WTC11 (cell line): Measurements from ENCODE around the gene DOCK1. TPM values are rescaled to one million over a fixed set of nuclear protein-coding genes. Genes with fewer than 3 reads are reported as not detected.
A peak's percentile ranks its signal among the peaks of the same experiment; 100 is the strongest.

Experiments
- ATAC-seq: fragments of 200-7000 bp; cut with Tn5 transposase; 2 replicates; pipeline ENCODE4 v1.10.0; 2021; ENCODE audit warnings: mild to moderate bottlenecking, moderate library complexity
- CTCF ChIA-PET: fragments of 300-600 bp; sonication (Branson Sonifier 250); formaldehyde crosslinking; loops from one replicate; lab custom pipeline; 2021; ENCODE audit warnings: antibody characterized with exemption; lab: Charles Lee
- POLR2A ChIA-PET: fragments of 350-600 bp; sonication (Branson Sonifier 250); formaldehyde crosslinking; loops from one replicate; lab custom pipeline; 2021; ENCODE audit warnings: antibody characterized with exemption; lab: Charles Lee
- DNase-seq: peaks from one replicate; pipeline ENCODE4 v3.0.0; 2021; ENCODE audit warnings: low spot score
- H3K27ac Mint-ChIP-seq: 2 replicates; pipeline ENCODE4 v1.8.0; 2021; ENCODE audit warnings: mixed read lengths
- H3K27me3 Mint-ChIP-seq: 2 replicates; pipeline ENCODE4 v1.8.0; 2021; ENCODE audit warnings: low read depth, mild to moderate bottlenecking, moderate library complexity, mixed read lengths
- H3K36me3 Mint-ChIP-seq: 2 replicates; pipeline ENCODE4 v1.8.0; 2021; ENCODE audit warnings: mixed read lengths
- H3K4me1 Mint-ChIP-seq: 2 replicates; pipeline ENCODE4 v1.8.0; 2022; ENCODE audit warnings: mixed read lengths
- H3K4me3 Mint-ChIP-seq: 2 replicates; pipeline ENCODE4 v1.8.0; 2021; ENCODE audit warnings: mild to moderate bottlenecking, moderate library complexity, mixed read lengths
- H3K9me3 Mint-ChIP-seq: 2 replicates; pipeline ENCODE4 v1.8.0; 2021; ENCODE audit warnings: mixed read lengths
- CREB1 ChIP-seq: sonication (generic); formaldehyde crosslinking; IDR thresholded peaks from 2 replicates; pipeline ENCODE4 v1.8.0; 2023; ENCODE audit warnings: mild to moderate bottlenecking, missing genetic modification reagents
- CREM ChIP-seq: sonication (generic); formaldehyde crosslinking; IDR thresholded peaks from 2 replicates; pipeline ENCODE4 v1.8.1; 2022; ENCODE audit warnings: mild to moderate bottlenecking, missing genetic modification reagents, moderate library complexity
- ERG ChIP-seq: fragments of 250-450 bp; sonication (Bioruptor Pico); IDR thresholded peaks from 2 replicates; pipeline ENCODE4 v1.8.0; 2021; ENCODE audit warnings: mild to moderate bottlenecking
- FOXK1 ChIP-seq: sonication (generic); formaldehyde crosslinking; IDR thresholded peaks from 2 replicates; pipeline ENCODE4 v1.8.0; 2022; ENCODE audit warnings: mild to moderate bottlenecking, moderate library complexity, missing genetic modification reagents
- GTF2I ChIP-seq: fragments of 250-450 bp; sonication (Bioruptor Pico); conservative IDR thresholded peaks from 2 replicates; pipeline ENCODE4 v1.4.0; 2021; ENCODE audit warnings: mild to moderate bottlenecking
- JUN ChIP-seq: sonication (generic); formaldehyde crosslinking; IDR thresholded peaks from 2 replicates; pipeline ENCODE4 v1.8.0; 2023; ENCODE audit warnings: mild to moderate bottlenecking, missing genetic modification reagents
- MYBL2 ChIP-seq: sonication (generic); formaldehyde crosslinking; IDR thresholded peaks from 2 replicates; pipeline ENCODE4 v1.8.1; 2023; ENCODE audit warnings: mild to moderate bottlenecking, moderate library complexity, missing genetic modification reagents
- NFATC4 ChIP-seq: fragments of 250-450 bp; sonication (Bioruptor Pico); IDR thresholded peaks from 2 replicates; pipeline ENCODE4 v1.9.0; 2021; ENCODE audit warnings: mild to moderate bottlenecking
- NFYB ChIP-seq: sonication (generic); formaldehyde crosslinking; conservative IDR thresholded peaks from 2 replicates; pipeline ENCODE4 v1.8.0; 2022; ENCODE audit warnings: low read depth, missing genetic modification reagents
- RELA ChIP-seq: sonication (generic); formaldehyde crosslinking; IDR thresholded peaks from 2 replicates; pipeline ENCODE4 v1.8.1; 2022; ENCODE audit warnings: missing genetic modification reagents, mild to moderate bottlenecking, borderline replicate concordance
- RORB ChIP-seq: fragments of 250-450 bp; sonication (Bioruptor Pico); IDR thresholded peaks from 2 replicates; pipeline ENCODE4 v1.9.0; 2021; ENCODE audit warnings: mild to moderate bottlenecking
- TEAD1 ChIP-seq: sonication (generic); formaldehyde crosslinking; IDR thresholded peaks from 2 replicates; pipeline ENCODE4 v1.8.0; 2022; ENCODE audit warnings: mild to moderate bottlenecking, missing genetic modification reagents
- TEAD4 ChIP-seq: sonication (generic); formaldehyde crosslinking; IDR thresholded peaks from 2 replicates; pipeline ENCODE4 v1.8.0; 2022; ENCODE audit warnings: mild to moderate bottlenecking, missing genetic modification reagents
- USF1 ChIP-seq: sonication (generic); formaldehyde crosslinking; IDR thresholded peaks from 2 replicates; pipeline ENCODE4 v1.8.0; 2022; ENCODE audit warnings: mild to moderate bottlenecking, missing genetic modification reagents
- ZNF512 ChIP-seq: sonication (generic); formaldehyde crosslinking; IDR thresholded peaks from 2 replicates; pipeline ENCODE4 v1.8.1; 2022; ENCODE audit warnings: missing genetic modification reagents, borderline replicate concordance
- total RNA-seq: library from RNA; stranded (reverse); gene quantifications from 3 replicates; pipeline ENCODE4 v1.2.3, GENCODE V29; 2021
- TF ChIP-seq, protein P1 (sequence below): sonication (generic); formaldehyde crosslinking; IDR thresholded peaks from 2 replicates; pipeline ENCODE4 v1.8.0; 2022; ENCODE audit warnings: mild to moderate bottlenecking, missing genetic modification reagents
- TF ChIP-seq, protein P2 (sequence below): sonication (generic); formaldehyde crosslinking; IDR thresholded peaks from 2 replicates; pipeline ENCODE4 v1.8.0; 2022; ENCODE audit warnings: mild to moderate bottlenecking, missing genetic modification reagents

DOCK1 gene
- total RNA-seq, 1 experiment from 2014 or later = 52.1 TPM

DNA sequence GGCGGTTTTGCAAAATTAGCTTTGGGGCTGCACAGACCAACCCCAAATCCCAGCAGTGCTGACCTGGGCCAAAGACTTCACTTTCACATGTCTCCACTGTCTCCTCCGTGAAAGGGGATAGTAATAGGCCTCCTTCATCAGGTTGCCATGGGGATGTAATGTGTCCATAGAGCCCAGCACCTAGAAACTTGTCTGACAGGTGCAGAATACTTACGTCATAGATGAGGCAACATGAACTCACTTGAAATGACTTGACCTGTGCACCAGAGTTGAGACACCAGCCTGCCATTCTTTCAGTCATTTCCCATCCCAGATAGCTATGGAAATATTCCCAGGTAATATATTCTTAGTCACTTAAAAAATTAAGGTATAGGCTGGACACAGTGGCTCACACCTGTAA, 196.9 kb downstream of the DOCK1 start:
- Mint-ChIP-seq H3K9me3 (no peaks in the 10 kb centered on the region; the same call in 1 of the 2 replicates), H3K27me3 (no peaks in the 10 kb centered on the region), H3K27ac (no peak overlapping the region), H3K36me3 (peaks cover 43% of the 10 kb centered on the region), H3K4me3 (no peak overlapping the region), H3K4me1 (peaks cover 16% of the 10 kb centered on the region)
- ATAC-seq (no peak), DNase-seq (no peak)
- no peak for TF ChIP-seq MYBL2 (CRISPR knock-in tag)
- TF ChIP-seq, protein P1, sequence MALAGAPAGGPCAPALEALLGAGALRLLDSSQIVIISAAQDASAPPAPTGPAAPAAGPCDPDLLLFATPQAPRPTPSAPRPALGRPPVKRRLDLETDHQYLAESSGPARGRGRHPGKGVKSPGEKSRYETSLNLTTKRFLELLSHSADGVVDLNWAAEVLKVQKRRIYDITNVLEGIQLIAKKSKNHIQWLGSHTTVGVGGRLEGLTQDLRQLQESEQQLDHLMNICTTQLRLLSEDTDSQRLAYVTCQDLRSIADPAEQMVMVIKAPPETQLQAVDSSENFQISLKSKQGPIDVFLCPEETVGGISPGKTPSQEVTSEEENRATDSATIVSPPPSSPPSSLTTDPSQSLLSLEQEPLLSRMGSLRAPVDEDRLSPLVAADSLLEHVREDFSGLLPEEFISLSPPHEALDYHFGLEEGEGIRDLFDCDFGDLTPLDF (CRISPR knock-in tag) = no peak
- no peak for TF ChIP-seq ERG (CRISPR knock-in tag)
- TF ChIP-seq, protein P2, sequence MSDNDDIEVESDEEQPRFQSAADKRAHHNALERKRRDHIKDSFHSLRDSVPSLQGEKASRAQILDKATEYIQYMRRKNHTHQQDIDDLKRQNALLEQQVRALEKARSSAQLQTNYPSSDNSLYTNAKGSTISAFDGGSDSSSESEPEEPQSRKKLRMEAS = no peak
- TF ChIP-seq CREB1 (CRISPR knock-in tag) = no peak
- no peak for TF ChIP-seq ZNF512 (CRISPR knock-in tag)
- ChIA-PET CTCF (no interaction called here), POLR2A (no interaction called here)

- ChIA-PET CTCF (interaction anchor here (0.9 to 1.5 kb wide), 2 partner anchors 35 to 79 kb away, joined by 3 read pairs; no protein-coding TSS in a partner anchor), POLR2A (interaction anchor here (0.7 kb wide), 1 partner anchor 522 kb away, joined by 3 read pairs; no protein-coding TSS in a partner anchor)
- no peak for DNase-seq
- Mint-ChIP-seq H3K4me1 (peaks cover 5% of the 10 kb centered on the region; the same call in 1 of the 2 replicates), H3K9me3 (no peaks in the 10 kb centered on the region), H3K27ac (no peak overlapping the region), H3K4me3 (no peak overlapping the region), H3K36me3 (peaks cover 20% of the 10 kb centered on the region), H3K27me3 (no peaks in the 10 kb centered on the region)
- peak; percentile 67 for ATAC-seq
- no peak for TF ChIP-seq CREM
Observed at GRCh38 chr10:127115100-127115499, 209.9 kb downstream of the DOCK1 start.

DNA sequence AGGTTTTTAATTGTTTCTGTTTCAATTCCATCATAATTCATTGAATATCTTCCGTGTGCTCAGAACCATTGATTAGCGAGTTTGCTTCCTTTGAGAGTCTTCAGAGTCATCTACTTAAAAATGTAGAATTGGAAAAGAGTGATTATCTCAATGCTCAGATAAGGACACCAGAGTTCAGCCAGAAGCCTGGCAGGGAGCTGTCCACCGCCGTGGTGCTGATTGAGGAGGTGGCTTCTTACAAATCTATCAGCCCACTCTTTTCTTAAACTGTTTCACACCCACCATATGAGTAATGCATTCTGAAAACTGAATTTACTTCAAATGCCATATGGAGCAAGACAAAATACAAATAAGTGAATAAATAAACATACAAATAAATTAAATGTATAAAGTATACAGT, 211.9 kb downstream of the DOCK1 start:
- H3K4me1 Mint-ChIP-seq = peaks cover 5% of the 10 kb centered on the region; the same call in 1 of the 2 replicates
- no peaks in the 10 kb centered on the region for H3K9me3 Mint-ChIP-seq
- H3K27ac Mint-ChIP-seq = no peak overlapping the region
- ATAC-seq = no peak
- H3K36me3 Mint-ChIP-seq = peaks cover 5% of the 10 kb centered on the region
- no peak overlapping the region for H3K4me3 Mint-ChIP-seq
- DNase-seq = peak; percentile 81
- CTCF ChIA-PET = no interaction called here
- TF ChIP-seq JUN (CRISPR knock-in tag) (0 out of 2 replicates have a peak, but pooled peaks have one; percentile 43), USF1 (CRISPR knock-in tag) (peak; percentile 27; the same call in 1 of the 2 replicates), RELA (CRISPR knock-in tag) (no peak), RORB (CRISPR knock-in tag) (no peak), TEAD4 (CRISPR knock-in tag) (peak; percentile 51; the same call in 1 of the 2 replicates), TEAD1 (CRISPR knock-in tag) (0 out of 2 replicates have a peak, but pooled peaks have one; percentile 20), GTF2I (no peak), NFYB (CRISPR knock-in tag) (no peak), NFATC4 (CRISPR knock-in tag) (no peak), FOXK1 (CRISPR knock-in tag) (no peak)
- POLR2A ChIA-PET = no interaction called here
- H3K27me3 Mint-ChIP-seq = no peaks in the 10 kb centered on the region
